HepG2 (cell line): Measurements from ENCODE around the gene SPC24. TPM values are rescaled to one million over a fixed set of nuclear protein-coding genes. Genes with fewer than 3 reads are reported as not detected.

Experiments
- ATF1 ChIP-seq: IDR thresholded peaks from 2 replicates; pipeline ENCODE4 v1.6.1; 2016; ENCODE audit warnings: mild to moderate bottlenecking, control low read depth
- FOXK1 ChIP-seq: sonication (generic); formaldehyde crosslinking; IDR thresholded peaks from 2 replicates; pipeline ENCODE4 v1.4.0; 2020; ENCODE audit warnings: low read depth, missing genetic modification reagents, borderline replicate concordance
- HOXA5 ChIP-seq: sonication (generic); formaldehyde crosslinking; IDR thresholded peaks from 2 replicates; pipeline ENCODE4 v1.4.0; 2020; ENCODE audit warnings: missing genetic modification reagents
- JUNB ChIP-seq: sonication (generic); formaldehyde crosslinking; IDR thresholded peaks from 2 replicates; pipeline ENCODE4 v1.8.0; 2022; ENCODE audit warnings: missing genetic modification reagents, mild to moderate bottlenecking, borderline replicate concordance
- KDM1A ChIP-seq: IDR thresholded peaks from 2 replicates; pipeline ENCODE4 v1.6.1; 2016; ENCODE audit warnings: missing compliant biosample characterization
- KLF12 ChIP-seq: sonication (generic); formaldehyde crosslinking; IDR thresholded peaks from 2 replicates; pipeline ENCODE4 v1.4.0; 2020; ENCODE audit warnings: missing genetic modification reagents, borderline replicate concordance
- MEIS2 ChIP-seq: sonication (generic); formaldehyde crosslinking; IDR thresholded peaks from 2 replicates; pipeline ENCODE4 v1.9.0; 2021; ENCODE audit warnings: mild to moderate bottlenecking, missing genetic modification reagents
- MZF1 ChIP-seq: sonication (generic); formaldehyde crosslinking; IDR thresholded peaks from 2 replicates; pipeline ENCODE4 v1.8.1; 2023; ENCODE audit warnings: mild to moderate bottlenecking, missing genetic modification reagents, borderline replicate concordance
- NBN ChIP-seq: fragments of 450-650 bp; conservative IDR thresholded peaks from 2 replicates; pipeline ENCODE4 v1.6.1; 2017
- PCBP1 ChIP-seq: fragments of 200-400 bp; formaldehyde crosslinking; IDR thresholded peaks from 2 replicates; pipeline ENCODE4 v1.6.1; 2017; ENCODE audit warnings: mild to moderate bottlenecking, low read depth, low read length, borderline replicate concordance
- STAG1 ChIP-seq: sonication (generic); formaldehyde crosslinking; IDR thresholded peaks from 2 replicates; pipeline ENCODE4 v1.4.0; 2020; ENCODE audit warnings: missing genetic modification reagents
- TGIF2 ChIP-seq: IDR thresholded peaks from 2 replicates; pipeline ENCODE4 v1.6.1; 2016; ENCODE audit warnings: control low read depth, missing compliant biosample characterization
- ZFP41 ChIP-seq: sonication (generic); formaldehyde crosslinking; IDR thresholded peaks from 2 replicates; pipeline ENCODE4 v1.4.0; 2020; ENCODE audit warnings: mild to moderate bottlenecking, missing genetic modification reagents, borderline replicate concordance
- ZMAT3 ChIP-seq: sonication (generic); formaldehyde crosslinking; conservative IDR thresholded peaks from 2 replicates; pipeline ENCODE4 v1.7.0; 2021; ENCODE audit warnings: missing genetic modification reagents
- ZNF34 ChIP-seq: sonication (generic); formaldehyde crosslinking; IDR thresholded peaks from 2 replicates; pipeline ENCODE4 v1.4.0; 2020; ENCODE audit warnings: mild to moderate bottlenecking, missing genetic modification reagents, borderline replicate concordance
- ZNF430 ChIP-seq: sonication (generic); formaldehyde crosslinking; IDR thresholded peaks from 2 replicates; pipeline ENCODE4 v1.9.0; 2021; ENCODE audit warnings: mild to moderate bottlenecking, missing genetic modification reagents
- ZNF672 ChIP-seq: sonication (generic); formaldehyde crosslinking; IDR thresholded peaks from 2 replicates; pipeline ENCODE4 v1.8.1; 2022; ENCODE audit warnings: missing genetic modification reagents
- ZNF879 ChIP-seq: sonication (generic); formaldehyde crosslinking; IDR thresholded peaks from 2 replicates; pipeline ENCODE4 v1.8.1; 2023; ENCODE audit warnings: missing genetic modification reagents
- ZSCAN9 ChIP-seq: IDR thresholded peaks from 2 replicates; pipeline ENCODE4 v1.6.1; 2016; ENCODE audit warnings: borderline replicate concordance
- polyA plus RNA-seq, 8 experiments: library from polyadenylated mRNA; depleted of rRNA in 3 of 8; stranded (reverse) in 7 of 8; unstranded in 1 of 8; fragments of >200 nt; fragmentation: Illumina TruSeq in 4 of 8; extraction: Trizol in 4 of 8; gene quantifications; 2 replicates each; pipeline versions ENCODE4 v1.2.1 to v1.2.3, GENCODE V29; 2011 to 2016; ENCODE audit warnings: low read depth in 4 of 8, missing spikeins in 1 of 8, mixed read lengths in 1 of 8; ENCODE audit not compliant: insufficient read depth in 1 of 8
- total RNA-seq, 5 experiments: library from RNA; depleted of rRNA; stranded (reverse); fragments of >200 nt; fragmentation: Illumina TruSeq; extraction: Trizol; gene quantifications; 2 replicates each; pipeline ENCODE4 v1.2.3, GENCODE V29; 2016; ENCODE audit warnings: low read depth in 1 of 5
- TF ChIP-seq, protein P1 (sequence below): sonication (generic); formaldehyde crosslinking; IDR thresholded peaks from 2 replicates; pipeline ENCODE4 v1.4.0; 2020; ENCODE audit warnings: missing genetic modification reagents
- TF ChIP-seq, protein P2 (sequence below), 2 experiments: IDR thresholded peaks; 2 replicates each; pipeline ENCODE4 v1.6.1; 2011 to 2012; ENCODE audit warnings: low read length in 2 of 2, borderline replicate concordance in 1 of 2, low read depth in 1 of 2, mild to moderate bottlenecking in 1 of 2, moderate library complexity in 1 of 2
- TF ChIP-seq, protein P3 (sequence below): sonication (generic); formaldehyde crosslinking; IDR thresholded peaks from 2 replicates; pipeline ENCODE4 v1.4.0; 2020; ENCODE audit warnings: missing genetic modification reagents
- TF ChIP-seq, protein P4 (sequence below): sonication (generic); formaldehyde crosslinking; IDR thresholded peaks from 2 replicates; pipeline ENCODE4 v1.4.0; 2020; ENCODE audit warnings: missing genetic modification reagents

Gene SPC24
- total and polyA plus RNA-seq, 2 of the 13 experiments (the other 11 are each of a cell fraction or from before 2014, with no cell fraction given) = 10.0 to 46.2 TPM

DNA sequence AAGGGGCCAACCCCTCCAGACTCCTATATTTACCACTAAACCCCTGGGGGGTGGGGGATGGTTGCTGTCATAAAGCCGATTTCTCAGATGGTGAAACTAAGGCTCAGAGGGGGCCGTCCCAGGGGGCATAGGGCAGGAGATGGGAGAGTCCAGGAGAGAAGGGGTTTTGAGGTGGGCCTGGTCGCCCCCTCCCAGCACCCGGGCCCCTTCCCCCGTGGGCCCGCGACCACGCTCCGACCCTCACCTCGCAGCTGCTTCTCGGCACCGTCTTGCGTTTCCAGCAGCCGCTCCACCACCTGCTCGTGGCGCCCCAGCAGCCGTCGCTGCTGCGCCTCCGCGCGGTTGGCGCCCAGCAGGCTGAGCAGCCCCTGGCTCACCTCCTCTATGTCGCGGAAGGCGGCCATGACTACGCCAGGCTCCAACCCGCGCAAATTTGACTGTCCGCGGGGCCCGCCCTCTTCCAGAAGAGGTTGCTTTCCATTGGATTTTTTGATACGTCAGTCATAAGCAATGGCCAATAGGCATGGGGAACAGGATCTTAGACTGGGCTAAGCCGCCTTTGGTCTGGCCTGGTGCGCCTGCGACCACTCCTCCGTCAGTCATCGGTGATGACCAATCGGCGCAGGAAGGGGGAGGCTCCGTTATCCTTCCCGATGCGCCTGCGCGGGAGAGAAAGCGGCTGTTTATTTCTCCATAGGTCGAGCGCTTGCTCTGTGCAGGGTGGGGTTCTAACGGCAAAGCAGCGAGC lies at the start of gene SPC24 (continued):
- TF ChIP-seq NBN = no peak
- TF ChIP-seq, protein P1, sequence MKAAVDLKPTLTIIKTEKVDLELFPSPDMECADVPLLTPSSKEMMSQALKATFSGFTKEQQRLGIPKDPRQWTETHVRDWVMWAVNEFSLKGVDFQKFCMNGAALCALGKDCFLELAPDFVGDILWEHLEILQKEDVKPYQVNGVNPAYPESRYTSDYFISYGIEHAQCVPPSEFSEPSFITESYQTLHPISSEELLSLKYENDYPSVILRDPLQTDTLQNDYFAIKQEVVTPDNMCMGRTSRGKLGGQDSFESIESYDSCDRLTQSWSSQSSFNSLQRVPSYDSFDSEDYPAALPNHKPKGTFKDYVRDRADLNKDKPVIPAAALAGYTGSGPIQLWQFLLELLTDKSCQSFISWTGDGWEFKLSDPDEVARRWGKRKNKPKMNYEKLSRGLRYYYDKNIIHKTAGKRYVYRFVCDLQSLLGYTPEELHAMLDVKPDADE (CRISPR knock-in tag) = no peak
- TF ChIP-seq MZF1 (CRISPR knock-in tag) = no peak
- no peak for TF ChIP-seq ATF1 (CRISPR knock-in tag)
- no peak for TF ChIP-seq ZNF430 (CRISPR knock-in tag)
- TF ChIP-seq, protein P2, sequence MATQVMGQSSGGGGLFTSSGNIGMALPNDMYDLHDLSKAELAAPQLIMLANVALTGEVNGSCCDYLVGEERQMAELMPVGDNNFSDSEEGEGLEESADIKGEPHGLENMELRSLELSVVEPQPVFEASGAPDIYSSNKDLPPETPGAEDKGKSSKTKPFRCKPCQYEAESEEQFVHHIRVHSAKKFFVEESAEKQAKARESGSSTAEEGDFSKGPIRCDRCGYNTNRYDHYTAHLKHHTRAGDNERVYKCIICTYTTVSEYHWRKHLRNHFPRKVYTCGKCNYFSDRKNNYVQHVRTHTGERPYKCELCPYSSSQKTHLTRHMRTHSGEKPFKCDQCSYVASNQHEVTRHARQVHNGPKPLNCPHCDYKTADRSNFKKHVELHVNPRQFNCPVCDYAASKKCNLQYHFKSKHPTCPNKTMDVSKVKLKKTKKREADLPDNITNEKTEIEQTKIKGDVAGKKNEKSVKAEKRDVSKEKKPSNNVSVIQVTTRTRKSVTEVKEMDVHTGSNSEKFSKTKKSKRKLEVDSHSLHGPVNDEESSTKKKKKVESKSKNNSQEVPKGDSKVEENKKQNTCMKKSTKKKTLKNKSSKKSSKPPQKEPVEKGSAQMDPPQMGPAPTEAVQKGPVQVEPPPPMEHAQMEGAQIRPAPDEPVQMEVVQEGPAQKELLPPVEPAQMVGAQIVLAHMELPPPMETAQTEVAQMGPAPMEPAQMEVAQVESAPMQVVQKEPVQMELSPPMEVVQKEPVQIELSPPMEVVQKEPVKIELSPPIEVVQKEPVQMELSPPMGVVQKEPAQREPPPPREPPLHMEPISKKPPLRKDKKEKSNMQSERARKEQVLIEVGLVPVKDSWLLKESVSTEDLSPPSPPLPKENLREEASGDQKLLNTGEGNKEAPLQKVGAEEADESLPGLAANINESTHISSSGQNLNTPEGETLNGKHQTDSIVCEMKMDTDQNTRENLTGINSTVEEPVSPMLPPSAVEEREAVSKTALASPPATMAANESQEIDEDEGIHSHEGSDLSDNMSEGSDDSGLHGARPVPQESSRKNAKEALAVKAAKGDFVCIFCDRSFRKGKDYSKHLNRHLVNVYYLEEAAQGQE (IDR thresholded peaks at IDR 0.05; ENCODE audit: borderline replicate concordance in 1 of 2, low read depth in 1 of 2, low read length in 2 of 2) = no peak
- TF ChIP-seq ZSCAN9 = peak; percentile 16; the same call in 1 of the 2 replicates
- no peak for TF ChIP-seq KDM1A (CRISPR knock-in tag)
- TF ChIP-seq ZFP41 (CRISPR knock-in tag) = no peak
- TF ChIP-seq, protein P3, sequence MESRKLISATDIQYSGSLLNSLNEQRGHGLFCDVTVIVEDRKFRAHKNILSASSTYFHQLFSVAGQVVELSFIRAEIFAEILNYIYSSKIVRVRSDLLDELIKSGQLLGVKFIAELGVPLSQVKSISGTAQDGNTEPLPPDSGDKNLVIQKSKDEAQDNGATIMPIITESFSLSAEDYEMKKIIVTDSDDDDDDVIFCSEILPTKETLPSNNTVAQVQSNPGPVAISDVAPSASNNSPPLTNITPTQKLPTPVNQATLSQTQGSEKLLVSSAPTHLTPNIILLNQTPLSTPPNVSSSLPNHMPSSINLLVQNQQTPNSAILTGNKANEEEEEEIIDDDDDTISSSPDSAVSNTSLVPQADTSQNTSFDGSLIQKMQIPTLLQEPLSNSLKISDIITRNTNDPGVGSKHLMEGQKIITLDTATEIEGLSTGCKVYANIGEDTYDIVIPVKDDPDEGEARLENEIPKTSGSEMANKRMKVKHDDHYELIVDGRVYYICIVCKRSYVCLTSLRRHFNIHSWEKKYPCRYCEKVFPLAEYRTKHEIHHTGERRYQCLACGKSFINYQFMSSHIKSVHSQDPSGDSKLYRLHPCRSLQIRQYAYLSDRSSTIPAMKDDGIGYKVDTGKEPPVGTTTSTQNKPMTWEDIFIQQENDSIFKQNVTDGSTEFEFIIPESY (CRISPR knock-in tag) = no peak
- no peak for TF ChIP-seq ZNF672 (CRISPR knock-in tag)
- peak; percentile 94 for TF ChIP-seq TGIF2 (CRISPR knock-in tag)
- TF ChIP-seq, protein P4, sequence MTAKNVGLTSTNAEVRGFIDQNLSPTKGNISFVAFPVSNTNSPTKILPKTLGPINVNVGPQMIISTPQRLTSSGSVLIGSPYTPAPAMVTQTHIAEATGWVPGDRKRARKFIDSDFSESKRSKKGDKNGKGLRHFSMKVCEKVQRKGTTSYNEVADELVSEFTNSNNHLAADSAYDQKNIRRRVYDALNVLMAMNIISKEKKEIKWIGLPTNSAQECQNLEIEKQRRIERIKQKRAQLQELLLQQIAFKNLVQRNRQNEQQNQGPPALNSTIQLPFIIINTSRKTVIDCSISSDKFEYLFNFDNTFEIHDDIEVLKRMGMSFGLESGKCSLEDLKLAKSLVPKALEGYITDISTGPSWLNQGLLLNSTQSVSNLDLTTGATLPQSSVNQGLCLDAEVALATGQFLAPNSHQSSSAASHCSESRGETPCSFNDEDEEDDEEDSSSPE = peak; percentile 100
- no peak for TF ChIP-seq ZNF879 (CRISPR knock-in tag)
- TF ChIP-seq PCBP1 = no peak
- peak; percentile 31; the same call in 1 of the 2 replicates for TF ChIP-seq HOXA5
- no peak for TF ChIP-seq JUNB
- no peak for TF ChIP-seq STAG1 (CRISPR knock-in tag)
- no peak for TF ChIP-seq ZMAT3
- TF ChIP-seq ZNF34 (CRISPR knock-in tag) = no peak
- TF ChIP-seq FOXK1 (CRISPR knock-in tag) = peak; percentile 83; the same call in 1 of the 2 replicates
- TF ChIP-seq MEIS2 (CRISPR knock-in tag) = 0 out of 2 replicates have a peak, but pooled peaks have one; percentile 55
- no peak; the same call in 1 of the 2 replicates for TF ChIP-seq KLF12
